A549 (cell line): ENCODE data around the gene ABHD6.

Experiments used
- CHD2 ChIP-seq: fragments of 150-350 bp; IDR thresholded peaks from 2 replicates; pipeline ENCODE4 v1.6.1; 2014; ENCODE audit warnings: low read length; ENCODE audit not compliant: partially characterized antibody
- CTCF ChIP-seq: fragments of >200 bp; sonication (Bioruptor Twin); formaldehyde crosslinking; IDR thresholded peaks from 3 replicates; pipeline ENCODE4 v1.5.1; 2016
- MYC ChIP-seq: IDR thresholded peaks from 2 replicates; pipeline ENCODE4 v1.6.1; 2012; ENCODE audit warnings: mild to moderate bottlenecking, inconsistent platforms, low read length, improper control_type of control experiment, borderline replicate concordance
- TP53 ChIP-seq: fragments of 250-450 bp; sonication (Bioruptor Pico); IDR thresholded peaks from 2 replicates; pipeline ENCODE4 v1.5.0; 2021; ENCODE audit warnings: mild to moderate bottlenecking, moderate library complexity

GRCh38 chr3:58331593-58332152 is 94.1 kb downstream of the ABHD6 start:
- no peak for TF ChIP-seq CTCF
- no peak for TF ChIP-seq TP53 (CRISPR knock-in tag)
- no peak for TF ChIP-seq MYC
- TF ChIP-seq CHD2, result no peak
